NCI-H2196 (cell line): ENCODE measurements around the gene CXCL9.
"Not testable (repeated sequence)": the region's sequence is repeated elsewhere in the genome, so short reads cannot be mapped to it uniquely, and the experiment has no call there.

Experiments
- DNase-seq: peaks from one replicate; lab custom pipeline; 2025; ENCODE audit not compliant: unreplicated experiment; lab: John Stamatoyannopoulos, UW

CXCL9 gene

GRCh38 chr4:76012388-76012801, 5.1 kb upstream of the CXCL9 start:
- no peak for DNase-seq

- no peak for DNase-seq
Observed at GRCh38 chr4:76011700-76012387, 4.5 kb upstream of the CXCL9 start.

- DNase-seq, result no peak
Observed at GRCh38 chr4:76011018-76011670, 3.8 kb upstream of the CXCL9 start.

- no peak for DNase-seq
Observed at GRCh38 chr4:76010576-76010975, 3.3 kb upstream of the CXCL9 start.

GRCh38 chr4:76009311-76009710, 2.0 kb upstream of the CXCL9 start:
- no peak for DNase-seq

GRCh38 chr4:76003620-76004019, 3.7 kb downstream of the CXCL9 start:
- DNase-seq, result no peak

GRCh38 chr4:76003035-76003434, 4.3 kb downstream of the CXCL9 start:
- no peak for DNase-seq

- no peak for DNase-seq
Observed at GRCh38 chr4:76002176-76002575, 5.1 kb downstream of the CXCL9 start.

GRCh38 chr4:76001700-76002099, 5.6 kb downstream of the CXCL9 start:
- DNase-seq, result no peak

GRCh38 chr4:76000279-76000678, 7.0 kb downstream of the CXCL9 start:
- no peak for DNase-seq

- not testable (repeated sequence) for DNase-seq
Observed at GRCh38 chr4:75998525-75999147, 8.7 kb downstream of the CXCL9 start.

- no peak for DNase-seq
Observed at GRCh38 chr4:75997946-75998345, 9.4 kb downstream of the CXCL9 start.

GRCh38 chr4:75997081-75997480, 10.2 kb downstream of the CXCL9 start:
- no peak for DNase-seq

- DNase-seq, result peak; percentile 40
Observed at GRCh38 chr4:75995727-75996126, 11.6 kb downstream of the CXCL9 start.

GRCh38 chr4:75992462-75992861, 14.8 kb downstream of the CXCL9 start:
- DNase-seq, result no peak

GRCh38 chr4:75989846-75990528, 17.3 kb downstream of the CXCL9 start:
- DNase-seq, result no peak

GRCh38 chr4:75985116-75985515, 22.2 kb downstream of the CXCL9 start:
- DNase-seq, result no peak

GRCh38 chr4:75980576-75980975, 26.7 kb downstream of the CXCL9 start:
- DNase-seq, result no peak

GRCh38 chr4:75976177-75976576, 31.1 kb downstream of the CXCL9 start:
- DNase-seq, result no peak

- DNase-seq, result no peak
Observed at GRCh38 chr4:75973766-75974165, 33.5 kb downstream of the CXCL9 start.

- DNase-seq, result no peak
Observed at GRCh38 chr4:75968084-75968483, 39.2 kb downstream of the CXCL9 start.

GRCh38 chr4:75963558-75963957, 43.8 kb downstream of the CXCL9 start:
- DNase-seq, result no peak
